GM18867 (cell line): ENCODE data around the gene IBA57.

Source experiments
- ATAC-seq: cut with Tn5 transposase; IDR thresholded peaks from one replicate; pipeline ENCODE4 v1.9.1; 2021; ENCODE audit warnings: mild to moderate bottlenecking, moderate library complexity; ENCODE audit not compliant: unreplicated experiment

The IBA57 gene

GRCh38 chr1:228165372-228166169, at the start of gene IBA57:
IBA57 (plus strand) TSS chr1:228165804; CDS start chr1:228165817, 13 bp downstream.
- peak; percentile 81 for ATAC-seq

- ATAC-seq: no peak
Measured at GRCh38 chr1:228117335-228117734, 48.3 kb upstream of the IBA57 start.

GRCh38 chr1:228118040-228118439, 47.6 kb upstream of the IBA57 start:
- no peak for ATAC-seq

- no peak for ATAC-seq
Measured at GRCh38 chr1:228120351-228120750, 45.3 kb upstream of the IBA57 start.

GRCh38 chr1:228120857-228121489, 44.6 kb upstream of the IBA57 start:
- no peak for ATAC-seq

GRCh38 chr1:228122921-228123441, 42.6 kb upstream of the IBA57 start:
- no peak for ATAC-seq

- no peak for ATAC-seq
Measured at GRCh38 chr1:228123505-228123904, 42.1 kb upstream of the IBA57 start.

GRCh38 chr1:228125185-228125584, 40.4 kb upstream of the IBA57 start:
- ATAC-seq: no peak

GRCh38 chr1:228131766-228132165, 33.8 kb upstream of the IBA57 start:
- ATAC-seq: no peak

GRCh38 chr1:228134591-228134990, 31.0 kb upstream of the IBA57 start:
- ATAC-seq: no peak

GRCh38 chr1:228136901-228137300, 28.7 kb upstream of the IBA57 start:
- ATAC-seq: no peak

- no peak for ATAC-seq
Measured at GRCh38 chr1:228139406-228139930, 26.1 kb upstream of the IBA57 start.

- ATAC-seq: peak; percentile 88
Measured at GRCh38 chr1:228139931-228140723, 25.5 kb upstream of the IBA57 start, which contains the start of gene GUK1. GUK1 (plus strand) TSS chr1:228140279; CDS start chr1:228140303, 24 bp downstream.

- no peak for ATAC-seq
Measured at GRCh38 chr1:228140724-228141225, 24.8 kb upstream of the IBA57 start.

- no peak for ATAC-seq
Measured at GRCh38 chr1:228141226-228142044, 24.2 kb upstream of the IBA57 start.

GRCh38 chr1:228142155-228142691, 23.4 kb upstream of the IBA57 start:
- no peak for ATAC-seq

GRCh38 chr1:228142701-228143136, 22.9 kb upstream of the IBA57 start:
- ATAC-seq: no peak

- no peak for ATAC-seq
Measured at GRCh38 chr1:228143480-228144192, 22.0 kb upstream of the IBA57 start.
